DOHH2 (cell line): ENCODE data around the gene PDIK1L.
"Not testable (repeated sequence)": the region's sequence is repeated elsewhere in the genome, so short reads cannot be mapped to it uniquely, and the experiment has no call there.

ENCODE experiments used
- H3F3A ChIP-seq: fragments of 200-600 bp; sonication (generic), shearing (Covaris generic); 2 replicates; pipeline ENCODE4 v1.6.0; 2016; ENCODE audit warnings: antibody characterized with exemption, mild to moderate bottlenecking; ENCODE audit not compliant: control insufficient read depth, insufficient read depth
- H3K27ac ChIP-seq: fragments of 200-600 bp; sonication (generic); 2 replicates; pipeline ENCODE4 v1.5.1; 2014; ENCODE audit warnings: low read depth, mild to moderate bottlenecking, low read length, moderate library complexity
- H3K27me3 ChIP-seq: fragments of 200-600 bp; sonication (generic); 2 replicates; pipeline ENCODE4 v1.6.1; 2014; ENCODE audit warnings: mild to moderate bottlenecking, low read length, mixed read lengths; ENCODE audit not compliant: control insufficient read depth
- H3K36me3 ChIP-seq: fragments of 200-600 bp; sonication (generic); 2 replicates; pipeline ENCODE4 v1.6.1; 2014; ENCODE audit warnings: mild to moderate bottlenecking, low read length, moderate library complexity, mixed read lengths; ENCODE audit not compliant: control insufficient read depth
- H3K4me1 ChIP-seq: fragments of 200-600 bp; sonication (generic); 2 replicates; pipeline ENCODE4 v1.6.1; 2014; ENCODE audit warnings: mild to moderate bottlenecking, low read length, mixed read lengths; ENCODE audit not compliant: control insufficient read depth
- H3K4me2 ChIP-seq: fragments of 200-600 bp; sonication (generic); 2 replicates; pipeline ENCODE4 v1.6.0; 2014; ENCODE audit warnings: mild to moderate bottlenecking, low read length, moderate library complexity
- H3K4me3 ChIP-seq: fragments of 200-600 bp; sonication (generic); 2 replicates; pipeline ENCODE4 v1.5.1; 2014; ENCODE audit warnings: mild to moderate bottlenecking, low read length, mixed read lengths
- H3K79me2 ChIP-seq: fragments of 200-600 bp; sonication (generic); 2 replicates; pipeline ENCODE4 v1.6.1; 2014; ENCODE audit warnings: mild to moderate bottlenecking, low read length, mixed read lengths; ENCODE audit not compliant: control insufficient read depth
- H3K9me2 ChIP-seq: fragments of 200-600 bp; sonication (generic); replicated peaks from 2 replicates; pipeline ENCODE4 v1.6.1; 2014; ENCODE audit warnings: mild to moderate bottlenecking, low read length, mixed read lengths; ENCODE audit not compliant: control insufficient read depth
- H3K9me3 ChIP-seq: fragments of 200-600 bp; sonication (generic); 2 replicates; pipeline ENCODE4 v1.6.1; 2014; ENCODE audit warnings: antibody characterized with exemption, low read length, mixed read lengths; ENCODE audit not compliant: control insufficient read depth, insufficient read depth
- H4K20me1 ChIP-seq: fragments of 200-600 bp; sonication (generic); 2 replicates; pipeline ENCODE4 v1.6.0; 2014; ENCODE audit warnings: low read depth, mild to moderate bottlenecking, antibody characterized with exemption, low read length, moderate library complexity; ENCODE audit not compliant: control insufficient read depth, insufficient read depth
- CTCF ChIP-seq: fragments of 200-600 bp; sonication (generic); IDR thresholded peaks from one replicate; pipeline ENCODE4 v1.5.1; 2014; ENCODE audit warnings: antibody characterized with exemption, mild to moderate bottlenecking, low read depth, low read length; ENCODE audit not compliant: poor library complexity, severe bottlenecking
- EZH2phosphoT487 ChIP-seq: fragments of 200-600 bp; sonication (generic); IDR thresholded peaks from 2 replicates; pipeline ENCODE4 v1.6.1; 2017; ENCODE audit warnings: borderline replicate concordance, mild to moderate bottlenecking, antibody characterized with exemption, low read length, moderate library complexity, mixed read lengths

The PDIK1L gene

GRCh38 chr1:26089125-26089524, 22.5 kb upstream of the PDIK1L start:
- no peaks in the 10 kb centered on the region for H3K36me3 ChIP-seq
- no peaks in the 10 kb centered on the region for H3K79me2 ChIP-seq
- peaks cover 13% of the 10 kb centered on the region; the same call in 1 of the 2 replicates for H3K27me3 ChIP-seq
- H3K9me2 ChIP-seq = no peaks in the 10 kb centered on the region
- no peak for TF ChIP-seq CTCF
- TF ChIP-seq EZH2phosphoT487 = no peak
- H3K4me1 ChIP-seq = no peaks in the 10 kb centered on the region
- H3F3A ChIP-seq = no peaks in the 10 kb centered on the region
- no peak overlapping the region for H3K4me2 ChIP-seq
- H3K27ac ChIP-seq = no peak overlapping the region
- no peaks in the 10 kb centered on the region for H4K20me1 ChIP-seq
- no peaks in the 10 kb centered on the region for H3K9me3 ChIP-seq
- H3K4me3 ChIP-seq = no peak overlapping the region

DNA sequence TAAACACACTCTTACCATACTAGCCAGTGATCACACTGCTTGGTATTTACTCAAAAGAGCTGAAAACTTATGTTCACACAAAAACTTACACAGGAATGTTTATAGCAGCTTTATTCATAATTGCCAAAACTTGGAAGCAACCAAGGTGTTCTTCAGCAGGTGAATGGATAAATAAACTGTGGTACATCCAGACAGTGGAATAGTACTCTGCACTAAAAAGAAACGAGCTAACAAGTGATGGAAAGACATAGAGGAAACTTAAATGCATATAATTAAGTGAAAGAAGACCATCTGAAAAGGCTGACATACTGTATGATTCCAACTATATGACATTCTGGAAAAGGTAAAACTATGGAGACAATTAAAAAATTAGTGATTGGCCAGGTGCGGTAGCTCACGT, 20.7 kb upstream of the PDIK1L start:
- no peaks in the 10 kb centered on the region for H3K9me2 ChIP-seq
- TF ChIP-seq EZH2phosphoT487 = no peak
- no peak for TF ChIP-seq CTCF
- no peaks in the 10 kb centered on the region for H3K79me2 ChIP-seq
- H3K4me1 ChIP-seq = no peaks in the 10 kb centered on the region
- H3F3A ChIP-seq = no peaks in the 10 kb centered on the region
- no peaks in the 10 kb centered on the region for H4K20me1 ChIP-seq
- H3K4me2 ChIP-seq = no peak overlapping the region
- H3K27ac ChIP-seq = no peak overlapping the region
- H3K27me3 ChIP-seq = peaks cover 8% of the 10 kb centered on the region; the same call in 1 of the 2 replicates
- no peak overlapping the region for H3K4me3 ChIP-seq
- H3K9me3 ChIP-seq = no peaks in the 10 kb centered on the region
- H3K36me3 ChIP-seq = no peaks in the 10 kb centered on the region

- TF ChIP-seq CTCF (no peak), EZH2phosphoT487 (no peak)
- H3K9me3 ChIP-seq = no peaks in the 10 kb centered on the region
- no peaks in the 10 kb centered on the region for H4K20me1 ChIP-seq
- no peaks in the 10 kb centered on the region for H3K36me3 ChIP-seq
- no peak overlapping the region for H3K4me3 ChIP-seq
- no peaks in the 10 kb centered on the region for H3K79me2 ChIP-seq
- H3K27ac ChIP-seq = no peak overlapping the region
- no peaks in the 10 kb centered on the region for H3K9me2 ChIP-seq
- no peak overlapping the region for H3K4me2 ChIP-seq
- H3K4me1 ChIP-seq = no peaks in the 10 kb centered on the region
- H3K27me3 ChIP-seq = peaks cover 9% of the 10 kb centered on the region
- H3F3A ChIP-seq = no peaks in the 10 kb centered on the region
Observed at GRCh38 chr1:26092422-26092821, 19.2 kb upstream of the PDIK1L start.

DNA sequence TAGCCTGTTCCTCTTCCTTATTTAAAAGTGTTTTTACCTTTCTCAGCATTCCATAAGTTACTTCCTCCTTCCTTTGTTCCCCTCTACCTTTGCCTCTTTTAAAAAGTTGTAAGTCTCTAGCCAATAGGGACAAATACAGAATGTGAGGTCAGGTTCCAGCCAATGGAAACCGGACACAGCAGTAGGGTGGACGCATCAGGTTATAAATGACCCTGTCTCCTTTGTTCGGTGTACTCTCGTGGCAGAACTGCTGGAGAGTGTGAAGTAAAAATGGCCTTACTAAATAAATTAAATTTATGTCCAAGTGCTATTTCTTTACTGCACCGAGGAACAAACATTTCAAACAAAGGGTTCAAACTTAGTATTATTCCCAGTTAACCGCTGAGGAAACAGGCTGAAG, 18.1 kb upstream of the PDIK1L start:
- not testable (repeated sequence) for H3F3A ChIP-seq, H3K9me2 ChIP-seq, H4K20me1 ChIP-seq, H3K4me2 ChIP-seq, H3K4me3 ChIP-seq, H3K4me1 ChIP-seq, H3K36me3 ChIP-seq, H3K27ac ChIP-seq, H3K9me3 ChIP-seq, H3K79me2 ChIP-seq
- H3K27me3 ChIP-seq = peaks cover 16% of the 10 kb centered on the region
